A375 (cell line): ENCODE measurements around the gene NUDT15. TPM values are rescaled to one million over a fixed set of nuclear protein-coding genes. Genes with fewer than 3 reads are reported as not detected.

Source experiments
- total RNA-seq: library from RNA; depleted of rRNA; stranded (reverse); fragments of >200 nt; shearing (Covaris generic); gene quantifications from 2 replicates; pipeline ENCODE4 v1.2.3, GENCODE V29; 2014; rRNA removed

NUDT15 gene
- 20.3 and 22.8 TPM in 2 replicates for total RNA-seq

DNA sequence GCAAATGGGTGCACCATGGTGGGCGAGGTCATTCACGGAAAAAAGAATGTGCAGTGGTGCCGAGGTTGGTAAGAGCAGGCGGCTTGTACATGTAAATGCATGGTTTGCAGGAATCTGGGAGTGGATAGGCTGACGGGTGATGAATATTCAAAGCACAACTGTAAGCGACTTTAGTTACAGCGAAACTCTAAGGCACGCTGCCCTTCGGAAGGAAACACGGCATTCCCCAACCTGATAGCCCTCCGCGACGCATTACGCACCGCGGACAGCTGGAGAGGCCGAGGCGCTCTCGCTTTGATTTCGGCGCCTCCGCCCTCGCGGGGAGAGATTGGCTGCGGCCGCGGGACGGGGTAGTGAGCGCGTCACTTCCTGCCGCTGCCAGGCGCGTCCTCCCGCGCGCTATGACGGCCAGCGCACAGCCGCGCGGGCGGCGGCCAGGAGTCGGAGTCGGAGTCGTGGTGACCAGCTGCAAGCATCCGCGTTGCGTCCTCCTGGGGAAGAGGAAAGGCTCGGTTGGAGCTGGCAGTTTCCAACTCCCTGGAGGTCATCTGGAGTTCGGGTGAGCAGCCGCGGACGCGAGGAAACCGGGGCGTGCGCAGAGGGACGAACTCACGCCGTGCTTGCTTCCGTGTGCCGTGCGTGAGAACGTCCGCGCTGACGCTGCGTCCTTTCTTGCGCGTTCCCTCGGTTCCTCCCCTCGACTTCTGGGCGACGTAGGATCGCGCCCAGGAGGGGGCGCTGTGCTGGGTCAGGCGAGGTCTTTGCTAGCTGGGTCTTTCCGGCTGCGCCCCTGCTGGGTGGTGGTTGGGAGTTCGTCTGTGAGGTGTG lies at the start of gene NUDT15:
Gene NUDT15, plus strand, starts transcription at position 381 of the 828 bp plus-strand sequence. Its CDS starts 21 bp downstream, at position 402.

DNA sequence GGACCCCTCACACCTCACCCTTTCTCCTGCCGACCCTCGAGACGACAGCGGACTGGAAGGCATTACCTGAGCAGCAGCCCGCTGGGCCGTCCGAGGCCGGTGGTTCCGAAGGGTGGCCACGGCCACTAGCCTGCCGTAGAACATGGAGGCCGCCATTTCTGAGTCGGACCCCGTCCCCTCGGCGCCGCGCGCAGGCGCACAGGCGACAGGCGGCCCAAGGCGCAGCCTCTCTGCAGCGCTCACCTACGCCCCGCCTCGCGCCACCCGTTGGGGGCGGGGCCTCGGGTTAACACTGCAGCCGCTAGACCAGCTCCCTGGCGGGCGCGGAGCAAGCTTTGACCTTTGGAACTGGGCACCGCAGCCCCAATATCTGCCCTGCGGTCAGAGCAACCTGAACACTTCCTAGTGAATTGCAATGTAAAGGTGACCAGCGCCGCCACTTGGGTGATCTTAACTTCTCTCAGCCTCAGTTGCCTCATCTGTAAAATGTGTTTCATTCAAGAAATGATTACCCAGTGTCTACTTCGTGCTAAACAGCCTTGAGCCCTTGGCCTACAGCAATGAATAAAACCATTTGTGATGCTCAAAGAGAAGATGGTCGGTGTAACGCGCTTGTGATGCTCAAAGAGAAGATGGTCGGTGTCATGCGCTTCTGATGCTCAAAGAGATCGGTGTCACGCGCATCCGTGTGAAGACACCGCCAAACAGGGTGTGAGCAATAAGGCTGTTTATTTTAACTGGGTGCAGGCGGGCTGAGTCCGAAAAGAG lies 36.2 kb upstream of the NUDT15 start, which contains the start of gene SUCLA2:
Gene SUCLA2, minus strand, starts transcription at position 160 of the 768 bp plus-strand sequence. Its CDS starts 4 bp downstream, at position 156.

DNA sequence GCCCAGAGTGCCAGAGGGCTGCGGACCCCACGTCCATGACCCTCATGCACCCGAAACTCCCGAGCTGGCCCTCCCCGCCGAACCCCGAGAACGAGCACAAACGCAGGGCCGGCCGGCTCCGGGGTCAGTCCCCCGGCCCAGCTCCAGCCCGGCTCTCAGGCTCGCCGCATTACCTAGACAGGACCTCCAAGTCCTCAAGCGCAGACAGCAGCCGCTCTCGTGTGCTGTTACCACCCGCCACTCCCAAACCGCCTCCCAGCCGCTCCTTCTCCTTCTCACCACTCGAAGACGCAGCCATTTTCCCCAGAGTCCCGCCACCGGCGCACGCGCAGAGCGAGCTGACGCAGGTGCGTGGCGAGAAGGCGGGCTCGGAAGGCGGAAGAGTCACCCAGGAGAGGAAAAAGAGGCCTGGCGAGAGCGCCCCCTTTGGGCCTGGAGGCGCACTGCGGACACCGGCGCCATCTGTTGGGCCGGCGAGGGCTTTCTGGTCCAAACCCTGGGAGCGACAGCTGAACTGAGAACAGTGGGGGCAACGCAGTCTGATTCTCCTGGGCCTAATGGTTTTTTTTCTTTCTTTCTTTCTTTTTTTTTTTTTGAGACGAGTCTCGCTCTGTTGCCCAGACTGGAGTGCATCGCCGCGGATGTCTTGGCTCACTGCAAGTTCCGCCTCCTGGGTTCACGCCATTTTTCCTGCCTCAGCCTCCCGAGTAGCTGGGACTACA lies 57.4 kb downstream of the NUDT15 start, which contains the start of gene MED4:
Gene MED4, minus strand, starts transcription at position 324 of the 722 bp plus-strand sequence. Its CDS starts 26 bp downstream, at position 298.

Other genes starting within 250 kb of the NUDT15 start
- gene SUCLA2, start 36.5 kb upstream of the NUDT15 start, total RNA-seq = 28.3 and 30.9 TPM in 2 replicates
- 26.3 and 36.7 TPM in 2 replicates for gene MED4, start 57.4 kb downstream of the NUDT15 start, total RNA-seq
- gene ITM2B, start 195.5 kb downstream of the NUDT15 start, total RNA-seq = 60.3 and 78.7 TPM in 2 replicates